ENCODE data around the gene ZFAND2A. TPM values are rescaled to one million over a fixed set of nuclear protein-coding genes. Genes with fewer than 3 reads are reported as not detected.
A peak's percentile ranks its signal among the peaks of the same experiment; 100 is the strongest.
"Not testable (repeated sequence)": the region's sequence is repeated elsewhere in the genome, so short reads cannot be mapped to it uniquely, and the experiment has no call there.

The ZFAND2A gene
- total RNA-seq, 4 donors from 2014 or later = 17.8 to 27.0 (median 22.3) TPM

DNA sequence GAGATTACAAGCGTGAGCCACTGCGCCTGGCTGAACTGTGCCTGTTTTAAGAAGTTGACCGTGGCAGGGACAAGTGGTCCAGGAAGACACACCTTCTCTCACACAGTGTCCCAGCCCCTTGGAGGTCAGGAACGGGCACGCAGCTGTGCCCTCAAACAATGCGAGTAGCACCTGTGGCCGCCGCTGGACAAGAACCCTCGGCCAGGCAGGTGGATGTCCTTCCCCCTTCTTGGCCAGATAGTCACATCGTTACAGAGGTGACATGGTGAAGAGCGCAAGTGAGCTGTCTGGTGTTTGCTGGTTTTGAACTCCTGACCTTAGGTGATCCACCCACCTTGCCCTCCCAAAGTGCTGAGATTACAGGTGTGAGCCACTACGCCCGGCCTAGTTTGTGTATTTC, 8.8 kb downstream of the ZFAND2A start:
- no peaks in the 10 kb centered on the region for H3K4me1 ChIP-seq
- no peak overlapping the region for H3K27ac ChIP-seq
- 99% methylated on average over 9 of the region's 13 CpGs for WGBS
- no peak for DNase-seq (ENCODE audit: low spot score in 2 of 2)
- no peak for TF ChIP-seq POLR2A (IDR thresholded peaks at IDR 0.05)
- TF ChIP-seq, protein P1, sequence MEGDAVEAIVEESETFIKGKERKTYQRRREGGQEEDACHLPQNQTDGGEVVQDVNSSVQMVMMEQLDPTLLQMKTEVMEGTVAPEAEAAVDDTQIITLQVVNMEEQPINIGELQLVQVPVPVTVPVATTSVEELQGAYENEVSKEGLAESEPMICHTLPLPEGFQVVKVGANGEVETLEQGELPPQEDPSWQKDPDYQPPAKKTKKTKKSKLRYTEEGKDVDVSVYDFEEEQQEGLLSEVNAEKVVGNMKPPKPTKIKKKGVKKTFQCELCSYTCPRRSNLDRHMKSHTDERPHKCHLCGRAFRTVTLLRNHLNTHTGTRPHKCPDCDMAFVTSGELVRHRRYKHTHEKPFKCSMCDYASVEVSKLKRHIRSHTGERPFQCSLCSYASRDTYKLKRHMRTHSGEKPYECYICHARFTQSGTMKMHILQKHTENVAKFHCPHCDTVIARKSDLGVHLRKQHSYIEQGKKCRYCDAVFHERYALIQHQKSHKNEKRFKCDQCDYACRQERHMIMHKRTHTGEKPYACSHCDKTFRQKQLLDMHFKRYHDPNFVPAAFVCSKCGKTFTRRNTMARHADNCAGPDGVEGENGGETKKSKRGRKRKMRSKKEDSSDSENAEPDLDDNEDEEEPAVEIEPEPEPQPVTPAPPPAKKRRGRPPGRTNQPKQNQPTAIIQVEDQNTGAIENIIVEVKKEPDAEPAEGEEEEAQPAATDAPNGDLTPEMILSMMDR (IDR thresholded peaks at IDR 0.05) = no peak
- no peak for TF ChIP-seq POLR2AphosphoS5 (IDR thresholded peaks at IDR 0.05)
- no peak overlapping the region for H3K4me3 ChIP-seq
- H3K36me3 ChIP-seq = peaks cover 62% of the 10 kb centered on the region
- no peaks in the 10 kb centered on the region for H3K27me3 ChIP-seq
- no peaks in the 10 kb centered on the region for H3K9me3 ChIP-seq

- Histone ChIP-seq H3K36me3 (peaks cover 58% of the 10 kb centered on the region), H3K4me1 (no peaks in the 10 kb centered on the region), H3K27ac (no peak overlapping the region), H3K27me3 (no peaks in the 10 kb centered on the region), H3K9me3 (no peaks in the 10 kb centered on the region), H3K4me3 (no peak overlapping the region)
- WGBS = 86% methylated on average over 9 of the region's 9 CpGs
- DNase-seq (ENCODE audit: low spot score in 2 of 2) = no peak
- TF ChIP-seq, protein P1 (IDR thresholded peaks at IDR 0.05) = no peak
- no peak for TF ChIP-seq POLR2AphosphoS5 (IDR thresholded peaks at IDR 0.05)
- TF ChIP-seq EP300 (IDR thresholded peaks at IDR 0.05) = no peak
- TF ChIP-seq POLR2A (IDR thresholded peaks at IDR 0.05) = no peak
Measured at GRCh38 chr7:1150400-1151002, 9.5 kb downstream of the ZFAND2A start.

DNA sequence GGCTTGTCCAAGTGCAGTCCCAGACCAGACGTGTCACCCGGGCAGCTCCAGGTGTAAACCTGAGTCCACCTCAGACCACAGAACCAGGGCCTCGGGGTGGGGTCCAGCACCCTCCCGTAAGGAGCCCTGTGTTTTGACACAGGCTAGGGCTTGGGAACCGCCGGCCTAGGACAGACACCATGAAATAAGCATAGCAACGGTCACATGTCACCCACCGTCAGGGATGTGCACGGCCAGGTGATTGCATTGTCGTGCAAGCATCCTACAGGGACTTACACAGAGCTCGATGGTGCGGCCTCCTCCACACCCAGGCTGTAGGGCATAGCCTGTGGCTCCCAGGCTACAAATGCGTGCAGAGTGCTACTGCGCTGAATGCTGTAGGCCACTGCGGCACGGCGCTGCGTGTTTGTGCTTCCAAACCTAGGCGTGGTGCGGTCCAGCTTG, 10.6 kb downstream of the ZFAND2A start:
- Histone ChIP-seq H3K27ac (no peak overlapping the region), H3K9me3 (no peaks in the 10 kb centered on the region), H3K4me3 (no peak overlapping the region), H3K36me3 (peaks cover 47% of the 10 kb centered on the region), H3K27me3 (no peaks in the 10 kb centered on the region), H3K4me1 (no peaks in the 10 kb centered on the region)
- WGBS = 87% methylated on average over 13 of the region's 20 CpGs
- TF ChIP-seq POLR2A (IDR thresholded peaks at IDR 0.05) (no peak), POLR2AphosphoS5 (IDR thresholded peaks at IDR 0.05) (no peak), EP300 (IDR thresholded peaks at IDR 0.05) (no peak)
- TF ChIP-seq, protein P1 (IDR thresholded peaks at IDR 0.05) = no peak
- no peak for DNase-seq (ENCODE audit: low spot score in 2 of 2)

DNA sequence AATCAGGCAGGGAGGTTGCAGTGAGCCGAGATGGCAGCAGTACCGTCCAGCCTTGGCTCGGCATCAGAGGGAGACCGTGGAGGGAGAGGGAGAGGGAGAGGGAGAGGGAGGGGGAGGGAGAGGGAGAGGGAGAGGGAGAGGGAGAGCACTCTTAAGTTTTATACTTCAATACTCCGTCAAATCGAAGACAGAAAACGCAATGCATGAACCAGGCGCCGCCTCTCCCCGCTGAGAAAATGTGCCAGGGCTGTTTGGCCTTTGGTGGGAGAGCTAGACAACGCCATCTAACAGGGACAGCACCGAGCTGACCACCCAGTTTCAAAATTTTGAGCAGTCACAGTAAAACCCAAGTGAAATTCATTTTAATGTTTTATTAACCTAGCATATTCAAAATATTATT, 12.1 kb downstream of the ZFAND2A start:
- not testable (repeated sequence) for H3K9me3 ChIP-seq; H3K4me3 ChIP-seq; H3K27ac ChIP-seq; DNase-seq (ENCODE audit: low spot score in 2 of 2); H3K27me3 ChIP-seq; H3K4me1 ChIP-seq
- 78% methylated on average over 12 of the region's 12 CpGs for WGBS
- peaks cover 32% of the 10 kb centered on the region for H3K36me3 ChIP-seq

DNA sequence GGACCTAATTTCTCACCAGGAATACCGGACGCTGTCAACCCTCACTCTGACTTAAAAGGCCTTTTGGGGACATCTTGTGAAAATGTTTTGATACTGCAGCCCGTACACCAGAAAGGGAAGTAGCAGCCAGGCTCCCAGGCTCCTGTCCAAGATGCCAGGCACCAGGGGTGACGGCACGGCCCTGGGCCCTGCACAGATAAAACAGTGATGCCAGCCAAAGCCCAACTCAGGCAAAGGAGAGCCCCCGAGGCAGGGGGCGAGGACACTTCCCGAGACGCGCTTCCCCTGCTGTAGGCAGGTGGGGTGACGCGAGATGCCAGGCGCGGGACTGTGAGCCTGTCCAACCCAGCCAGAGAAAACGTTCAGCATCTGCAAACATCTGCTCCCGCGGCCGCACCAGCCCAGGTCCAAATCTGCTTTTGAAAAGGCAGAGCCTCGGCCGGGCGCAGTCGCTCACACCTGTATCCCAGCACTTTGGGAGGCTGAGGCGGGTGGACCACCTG, 15.7 kb downstream of the ZFAND2A start:
- Histone ChIP-seq H3K27me3 (no peaks in the 10 kb centered on the region), H3K4me1 (no peaks in the 10 kb centered on the region), H3K36me3 (no peaks in the 10 kb centered on the region), H3K27ac (no peak overlapping the region), H3K9me3 (no peaks in the 10 kb centered on the region), H3K4me3 (no peak overlapping the region)
- no peak for DNase-seq (ENCODE audit: low spot score in 2 of 2)
- TF ChIP-seq POLR2AphosphoS5 (IDR thresholded peaks at IDR 0.05) = no peak
- TF ChIP-seq, protein P1 (IDR thresholded peaks at IDR 0.05) = peak in 1 of 2 donors; percentile 30
- 62% methylated on average over 8 of the region's 23 CpGs for WGBS

- 86% methylated on average over 5 of the region's 5 CpGs for WGBS
- not testable (repeated sequence) for H3K36me3 ChIP-seq; H3K9me3 ChIP-seq; H3K4me1 ChIP-seq; DNase-seq (ENCODE audit: low spot score in 2 of 2); H3K4me3 ChIP-seq; H3K27me3 ChIP-seq; H3K27ac ChIP-seq
Measured at GRCh38 chr7:1143031-1143430, 17.0 kb downstream of the ZFAND2A start.

All from suprapubic skin (tissue), 4 donors.